Activated CD8-positive, alpha-beta T cell treated with anti-CD3 and anti-CD28 coated beads for 36 hours (primary cell): ENCODE measurements around the gene IQGAP3. TPM values are rescaled to one million over a fixed set of nuclear protein-coding genes. Genes with fewer than 3 reads are reported as not detected.

Experiments
- ATAC-seq: fragments of 200-7000 bp; cut with Tn5 transposase; one replicate; pipeline ENCODE4 v1.10.0; 2021; ENCODE audit warnings: mild to moderate bottlenecking, moderate library complexity
- CTCF ChIA-PET: fragments of 350-600 bp; sonication (Branson Sonifier 250); formaldehyde crosslinking; loops from one replicate; lab custom pipeline; 2021; ENCODE audit warnings: antibody characterized with exemption; lab: Charles Lee
- POLR2A ChIA-PET: fragments of 350-600 bp; sonication (Branson Sonifier 250); formaldehyde crosslinking; loops from one replicate; lab custom pipeline; 2021; ENCODE audit warnings: antibody characterized with exemption; lab: Charles Lee
- DNase-seq: peaks from one replicate; pipeline ENCODE4 v3.0.0-alpha.2; 2020
- H3K27ac Mint-ChIP-seq: one replicate; pipeline ENCODE4 v1.8.0; 2021; ENCODE audit warnings: mild to moderate bottlenecking, mixed read lengths
- H3K27me3 Mint-ChIP-seq: one replicate; pipeline ENCODE4 v1.8.0; 2021; ENCODE audit warnings: mixed read lengths
- H3K36me3 Mint-ChIP-seq: one replicate; pipeline ENCODE4 v1.8.0; 2021; ENCODE audit warnings: low read depth, mixed read lengths
- H3K4me1 Mint-ChIP-seq: one replicate; pipeline ENCODE4 v1.8.0; 2021; ENCODE audit warnings: low read depth, mixed read lengths
- H3K4me3 Mint-ChIP-seq: one replicate; pipeline ENCODE4 v1.8.0; 2021; ENCODE audit warnings: mild to moderate bottlenecking, moderate library complexity, mixed read lengths
- H3K9me3 Mint-ChIP-seq: one replicate; pipeline ENCODE4 v1.8.0; 2021; ENCODE audit warnings: mixed read lengths
- CTCF ChIP-seq: fragments of 200-600 bp; IDR thresholded peaks from one replicate; pipeline ENCODE4 v1.8.0; 2022; ENCODE audit warnings: antibody characterized with exemption, mild to moderate bottlenecking
- intact Hi-C: fragments of 100-400 bp; cut with micrococcal nuclease; formaldehyde crosslinking; loops from one replicate; pipeline ENCODE4 v1.10.0; 2022
- total RNA-seq, 2 experiments: library from RNA; stranded (reverse); gene quantifications; one replicate each; pipeline ENCODE4 v1.2.3, GENCODE V29; 2021

Gene IQGAP3
- total RNA-seq, 2 experiments from 2014 or later: 14.4 to 14.9 TPM

DNA sequence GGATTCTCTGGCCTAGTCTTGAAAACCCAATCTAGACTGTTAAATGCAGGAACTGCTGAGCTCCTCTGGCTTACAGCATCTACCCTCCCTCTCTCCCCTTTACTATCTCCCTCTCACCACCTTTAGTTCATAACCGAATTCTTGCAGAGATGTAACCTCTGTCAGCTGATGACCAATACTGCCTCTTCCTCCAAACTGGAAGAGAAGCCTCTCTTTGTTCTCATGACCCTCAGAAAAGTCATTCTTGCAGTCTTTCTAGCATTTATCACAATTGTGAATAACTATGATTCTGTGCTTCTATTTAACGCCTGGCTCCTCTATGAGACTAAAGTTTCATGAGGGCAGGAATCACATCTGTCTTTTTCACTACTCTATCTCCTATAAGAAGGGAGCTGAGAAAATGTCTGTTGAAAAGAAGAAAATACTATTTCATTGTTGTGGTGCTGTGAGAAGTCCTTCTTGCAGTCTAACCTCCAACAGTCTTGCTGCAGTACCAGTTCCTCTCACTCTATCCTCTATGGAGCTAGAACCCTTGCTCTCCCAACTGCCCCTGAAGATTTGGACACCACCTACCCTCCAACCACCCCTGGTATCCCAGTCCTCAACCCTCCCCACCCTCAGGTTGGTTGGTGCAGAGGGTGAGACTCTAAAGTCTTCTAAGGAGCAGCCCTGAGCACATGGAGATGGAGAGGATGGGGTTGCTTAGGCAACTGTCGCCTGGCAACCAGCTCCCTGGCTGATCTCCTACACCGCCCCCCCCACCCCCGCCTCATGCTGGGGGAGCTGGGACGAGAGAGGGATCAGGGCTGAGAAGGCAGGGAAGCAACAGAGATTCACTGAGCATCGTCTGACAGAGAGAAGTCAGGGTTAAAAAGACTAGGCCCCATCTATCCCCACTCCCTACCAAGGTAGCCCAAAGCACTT lies 85.7 kb downstream of the IQGAP3 start:
- Mint-ChIP-seq H3K4me3 (no peak overlapping the region), H3K36me3 (peaks cover 18% of the 10 kb centered on the region), H3K27ac (peak overlapping the region; percentile 86), H3K4me1 (peaks cover 75% of the 10 kb centered on the region), H3K9me3 (no peaks in the 10 kb centered on the region), H3K27me3 (no peaks in the 10 kb centered on the region)
- ChIA-PET CTCF (interaction anchor here (0.8 to 14.3 kb wide), 8 partner anchors 14 to 137 kb away, joined by 3 to 220 read pairs (median 3); partner anchors contain the start of genes GPATCH4, MEF2D and NAXE), POLR2A (interaction anchor here (1.5 to 15.0 kb wide), 2 partner anchors 13 to 106 kb away, joined by 6 to 245 read pairs; partner anchors contain the start of genes MEF2D and NAXE)
- TF ChIP-seq CTCF: no peak
- DNase-seq (no peak), ATAC-seq (no peak)
- intact Hi-C loops: no loop called here

DNA sequence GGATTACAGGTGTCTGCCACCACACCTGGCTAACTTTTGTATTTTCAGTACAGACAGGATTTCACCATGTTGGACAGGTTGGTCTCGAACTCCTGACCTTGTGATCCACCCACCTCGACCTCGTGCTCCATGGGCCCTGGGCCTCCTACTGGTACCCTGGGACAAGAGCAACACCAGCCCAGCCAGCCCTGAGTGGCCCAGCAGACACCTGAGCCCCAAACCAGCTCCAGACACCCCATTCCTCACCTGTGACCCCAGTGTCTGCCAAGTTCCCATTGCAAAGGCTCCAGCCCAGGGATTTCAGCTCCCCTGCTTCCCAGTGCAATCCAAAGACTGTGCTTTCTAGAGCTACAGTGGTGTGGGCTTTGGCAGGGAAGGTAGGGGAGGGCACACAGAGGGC lies 86.4 kb downstream of the IQGAP3 start:
- CTCF ChIA-PET: interaction anchor here (0.9 to 14.3 kb wide), 8 partner anchors 15 to 138 kb away, joined by 3 to 220 read pairs (median 3); partner anchors contain the start of genes MEF2D and NAXE
- Mint-ChIP-seq H3K27me3 (no peaks in the 10 kb centered on the region), H3K9me3 (no peaks in the 10 kb centered on the region), H3K4me3 (no peak overlapping the region), H3K27ac (no peak overlapping the region), H3K4me1 (peaks cover 75% of the 10 kb centered on the region), H3K36me3 (peaks cover 24% of the 10 kb centered on the region)
- DNase-seq (no peak), ATAC-seq (no peak)
- intact Hi-C loops: no loop called here
- POLR2A ChIA-PET: interaction anchor here (1.5 to 15.0 kb wide), 2 partner anchors 14 to 106 kb away, joined by 6 to 245 read pairs; partner anchors contain the start of genes MEF2D and NAXE
- no peak for TF ChIP-seq CTCF

- intact Hi-C loops: no loop called here
- peaks cover 70% of the 10 kb centered on the region for H3K4me1 Mint-ChIP-seq
- no peaks in the 10 kb centered on the region for H3K9me3 Mint-ChIP-seq
- TF ChIP-seq CTCF: no peak
- peak overlapping the region; percentile 35 for H3K27ac Mint-ChIP-seq
- ChIA-PET POLR2A (interaction anchor here (0.8 to 15.0 kb wide), 5 partner anchors 8 to 108 kb away, joined by 3 to 245 read pairs (median 5); partner anchors contain the start of genes MEF2D and NAXE), CTCF (interaction anchor here (0.8 to 14.3 kb wide), 10 partner anchors 16 to 124 kb away, joined by 3 to 220 read pairs (median 5); partner anchors contain the start of genes MEF2D and NAXE)
- H3K36me3 Mint-ChIP-seq: peaks cover 34% of the 10 kb centered on the region
- no peaks in the 10 kb centered on the region for H3K27me3 Mint-ChIP-seq
- H3K4me3 Mint-ChIP-seq: no peak overlapping the region
- ATAC-seq: no peak
- no peak for DNase-seq
Measured at GRCh38 chr1:156484480-156485058, 87.8 kb downstream of the IQGAP3 start.

DNA sequence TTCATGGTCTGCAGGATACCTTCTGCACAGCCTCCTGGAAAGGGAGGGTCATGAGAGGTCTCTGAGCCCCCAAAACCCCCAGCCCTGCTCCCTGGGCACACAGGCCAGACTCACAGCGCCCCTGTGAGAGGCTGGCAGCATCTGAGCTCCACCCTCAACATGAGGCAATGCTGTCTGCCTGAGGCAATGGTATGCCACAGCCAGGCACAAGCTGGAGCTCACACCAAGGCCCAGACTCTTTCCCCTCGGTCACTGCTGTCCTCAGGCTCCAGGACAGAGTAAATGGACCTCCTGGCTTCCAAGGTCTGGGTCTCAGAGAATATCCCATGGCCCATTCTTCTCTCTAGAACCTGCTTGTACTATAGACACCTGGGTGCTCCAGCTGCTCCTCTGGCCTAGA lies 89.0 kb downstream of the IQGAP3 start:
- Mint-ChIP-seq H3K36me3 (peaks cover 44% of the 10 kb centered on the region), H3K9me3 (no peaks in the 10 kb centered on the region), H3K4me1 (peaks cover 59% of the 10 kb centered on the region), H3K4me3 (no peak overlapping the region), H3K27me3 (no peaks in the 10 kb centered on the region), H3K27ac (peak overlapping the region; percentile 79)
- POLR2A ChIA-PET: interaction anchor here (2.8 to 15.0 kb wide), 2 partner anchors 17 to 109 kb away, joined by 15 to 245 read pairs; partner anchors contain the start of genes MEF2D and NAXE
- ATAC-seq (no peak), DNase-seq (no peak)
- TF ChIP-seq CTCF: no peak
- CTCF ChIA-PET: interaction anchor here (0.6 to 14.3 kb wide), 7 partner anchors 18 to 259 kb away, joined by 3 to 220 read pairs (median 6); partner anchors contain the start of genes MEF2D and TTC24
- intact Hi-C loops: no loop called here
